ENCODE measurements around the gene PNMA1. TPM values are rescaled to one million over a fixed set of nuclear protein-coding genes. Genes with fewer than 3 reads are reported as not detected.

The PNMA1 gene
- polyA plus RNA-seq, 6 donors from 2014 or later: 10.6 to 19.7 (median 15.4) TPM

GRCh38 chr14:73746520-73747378 is 32.6 kb upstream of the PNMA1 start:
- Mint-ChIP-seq H3K27ac (peak overlapping the region; percentile 66 to 98 (median 96)), H3K36me3 (no peaks in the 10 kb centered on the region), H3K4me1 (peaks cover 72 to 99% (median 94%) of the 10 kb centered on the region in 3 donors), H3K9me3 (no peaks in the 10 kb centered on the region), H3K4me3 (peak overlapping the region; percentile 45 to 94 (median 80)), H3K27me3 (no peaks in the 10 kb centered on the region)
- DNase-seq (no peak), ATAC-seq (ENCODE audit: low read depth in 2 of 2) (no peak)

DNA sequence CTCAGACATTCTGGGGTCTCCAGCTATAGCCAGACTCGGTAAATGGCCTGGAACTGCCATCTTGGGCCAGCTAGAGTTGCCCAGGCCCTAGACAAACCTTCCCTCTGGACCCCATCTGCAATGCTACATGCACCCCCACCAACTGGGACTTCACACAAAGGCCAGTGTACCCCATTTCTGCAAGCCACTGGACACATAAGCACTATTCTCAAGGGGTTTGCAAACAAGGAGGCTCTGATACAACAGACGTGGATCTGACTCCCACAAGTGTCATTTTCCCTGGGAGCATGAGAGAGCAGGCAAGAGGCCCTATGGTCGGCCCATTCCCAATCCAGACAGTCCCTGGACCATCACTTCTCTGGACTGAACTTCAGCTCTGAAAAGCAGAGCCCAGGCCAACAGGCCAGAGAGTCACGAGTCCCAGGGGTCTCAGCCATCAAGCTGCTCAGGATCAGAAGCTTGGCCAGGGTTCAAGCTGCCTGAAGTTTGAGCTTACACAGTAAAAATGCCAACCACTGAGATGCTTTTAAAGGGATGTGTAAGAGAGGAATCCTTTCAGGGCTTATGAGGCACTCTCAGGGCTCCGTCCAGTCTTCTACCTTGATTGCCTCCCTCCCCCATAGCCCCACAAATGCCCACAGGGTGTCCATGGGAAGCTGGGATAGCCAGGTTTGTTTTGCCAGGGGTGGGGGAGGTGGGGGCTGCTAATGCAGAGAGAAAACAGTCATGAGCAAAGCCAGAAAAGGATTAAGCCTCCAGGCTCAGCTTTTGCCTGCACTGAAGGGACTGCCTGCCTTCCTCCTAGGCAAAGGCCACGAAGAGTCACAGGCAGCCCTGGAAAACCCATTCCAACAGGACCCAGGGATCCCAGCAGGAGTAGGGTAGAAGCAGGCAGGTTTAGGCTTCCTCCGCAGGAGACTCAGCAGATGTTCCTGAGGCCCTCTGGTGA is 31.7 kb upstream of the PNMA1 start:
- DNase-seq (no peak), ATAC-seq (ENCODE audit: low read depth in 2 of 2) (no peak)
- H3K27me3 Mint-ChIP-seq: no peaks in the 10 kb centered on the region
- peak overlapping the region; percentile 65 to 98 (median 96) for H3K27ac Mint-ChIP-seq
- H3K9me3 Mint-ChIP-seq: no peaks in the 10 kb centered on the region
- peaks cover 70 to 99% (median 94%) of the 10 kb centered on the region in 3 donors for H3K4me1 Mint-ChIP-seq
- H3K36me3 Mint-ChIP-seq: no peaks in the 10 kb centered on the region
- peak overlapping the region; percentile 45 to 94 (median 74) for H3K4me3 Mint-ChIP-seq

DNA sequence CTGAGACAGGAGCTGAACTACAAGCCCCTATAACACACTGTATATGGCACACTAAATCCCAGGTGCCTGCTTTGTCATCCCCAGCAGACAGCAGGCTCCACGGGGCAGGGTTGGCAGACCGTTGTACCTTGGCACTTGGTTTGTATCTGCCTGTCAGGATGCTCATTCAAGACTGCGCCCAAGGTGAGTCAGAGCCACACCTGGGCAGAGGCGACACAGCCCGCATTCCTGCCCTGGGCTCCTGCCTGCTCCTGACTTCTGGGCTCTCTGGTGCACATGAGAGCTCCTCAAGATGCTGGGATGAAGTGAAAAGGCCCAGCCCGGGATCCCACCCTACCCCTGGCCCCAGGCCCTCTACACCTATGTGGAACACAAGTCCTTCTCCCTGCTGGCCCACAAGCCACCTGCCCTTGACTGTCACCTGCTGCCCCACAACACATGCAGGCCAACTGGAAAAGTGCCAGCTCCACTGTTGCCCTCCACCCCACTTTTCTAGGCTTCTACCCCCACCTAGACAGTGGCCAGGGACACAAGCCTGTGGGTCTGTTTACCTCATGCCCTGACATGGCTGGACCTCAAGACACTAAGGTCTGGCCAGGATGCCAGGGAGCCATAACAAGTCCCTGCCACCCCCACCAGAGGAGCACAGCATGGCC is 30.8 kb upstream of the PNMA1 start:
- no peaks in the 10 kb centered on the region for H3K9me3 Mint-ChIP-seq
- no peak for DNase-seq
- no peak for ATAC-seq (ENCODE audit: low read depth in 2 of 2)
- H3K27ac Mint-ChIP-seq: peak overlapping the region; percentile 90 to 98 (median 96)
- H3K27me3 Mint-ChIP-seq: no peaks in the 10 kb centered on the region
- peak overlapping the region; percentile 72 to 95 (median 92) for H3K4me3 Mint-ChIP-seq
- H3K36me3 Mint-ChIP-seq: no peaks in the 10 kb centered on the region
- peaks cover 76 to 97% (median 94%) of the 10 kb centered on the region in 3 donors for H3K4me1 Mint-ChIP-seq

DNA sequence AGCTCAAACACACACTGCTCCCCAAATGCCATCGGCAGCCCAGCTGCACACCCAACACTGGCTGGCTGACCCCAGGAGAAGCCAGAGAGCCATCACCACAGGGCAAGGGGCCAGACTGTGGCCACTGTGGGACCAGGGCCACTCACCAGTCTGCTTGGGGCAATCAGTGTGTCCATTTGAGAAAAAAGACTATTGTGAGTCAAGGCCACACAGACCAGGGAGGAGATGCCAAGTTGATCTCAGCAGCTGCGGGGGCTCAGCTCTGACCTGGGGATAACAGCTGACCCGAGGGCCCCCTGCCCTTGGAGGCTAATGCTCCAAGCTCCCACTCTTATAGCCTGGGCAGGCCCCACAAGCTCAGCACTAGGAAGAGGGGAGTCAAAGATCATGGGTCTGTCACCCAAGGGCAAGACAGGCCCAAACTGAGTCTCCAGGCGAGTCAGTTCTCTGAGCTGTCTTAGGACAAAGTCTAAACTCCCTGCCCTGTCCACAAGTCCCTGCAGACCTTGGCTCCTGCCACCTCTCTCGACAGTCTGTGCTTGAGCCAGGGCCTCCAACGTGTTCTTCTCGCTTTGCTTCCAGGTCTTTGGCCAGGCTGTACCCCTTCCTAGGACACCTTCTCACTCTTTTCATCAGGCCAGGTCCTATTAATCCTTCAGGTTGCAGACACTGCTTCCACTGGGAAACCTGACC is 30.1 kb upstream of the PNMA1 start:
- Mint-ChIP-seq H3K4me3 (peak overlapping the region; percentile 72 to 95 (median 92)), H3K27ac (peak overlapping the region; percentile 94 to 99 (median 98)), H3K27me3 (no peaks in the 10 kb centered on the region), H3K36me3 (no peaks in the 10 kb centered on the region), H3K4me1 (peaks cover 76 to 95% (median 91%) of the 10 kb centered on the region in 3 donors), H3K9me3 (no peaks in the 10 kb centered on the region)
- ATAC-seq (ENCODE audit: low read depth in 2 of 2): no peak
- DNase-seq: no peak

- peak; percentile 47 for DNase-seq
- Mint-ChIP-seq H3K27ac (peak overlapping the region; percentile 60 to 99 (median 98)), H3K36me3 (no peaks in the 10 kb centered on the region)
Measured at GRCh38 chr14:73743431-73743931, 29.3 kb upstream of the PNMA1 start.

GRCh38 chr14:73742520-73743238 is 28.5 kb upstream of the PNMA1 start:
- Mint-ChIP-seq H3K36me3 (no peaks in the 10 kb centered on the region), H3K27ac (peak overlapping the region; percentile 97 to 99 (median 98)), H3K9me3 (no peaks in the 10 kb centered on the region), H3K27me3 (no peaks in the 10 kb centered on the region), H3K4me3 (peak overlapping the region; percentile 72 to 95 (median 92)), H3K4me1 (peaks cover 64 to 86% (median 77%) of the 10 kb centered on the region in 3 donors)
- no peak for DNase-seq
- no peak for ATAC-seq (ENCODE audit: low read depth in 2 of 2)

More at GRCh38 chr14:73743431-73743931, 29.3 kb upstream of the PNMA1 start:
- Mint-ChIP-seq H3K4me3 (peak overlapping the region; percentile 72 to 95 (median 92)), H3K27me3 (no peaks in the 10 kb centered on the region), H3K4me1 (peaks cover 71 to 92% (median 85%) of the 10 kb centered on the region in 3 donors), H3K9me3 (no peaks in the 10 kb centered on the region)
- peak; percentile 53 to 55 for ATAC-seq (ENCODE audit: low read depth in 2 of 2)

DNA sequence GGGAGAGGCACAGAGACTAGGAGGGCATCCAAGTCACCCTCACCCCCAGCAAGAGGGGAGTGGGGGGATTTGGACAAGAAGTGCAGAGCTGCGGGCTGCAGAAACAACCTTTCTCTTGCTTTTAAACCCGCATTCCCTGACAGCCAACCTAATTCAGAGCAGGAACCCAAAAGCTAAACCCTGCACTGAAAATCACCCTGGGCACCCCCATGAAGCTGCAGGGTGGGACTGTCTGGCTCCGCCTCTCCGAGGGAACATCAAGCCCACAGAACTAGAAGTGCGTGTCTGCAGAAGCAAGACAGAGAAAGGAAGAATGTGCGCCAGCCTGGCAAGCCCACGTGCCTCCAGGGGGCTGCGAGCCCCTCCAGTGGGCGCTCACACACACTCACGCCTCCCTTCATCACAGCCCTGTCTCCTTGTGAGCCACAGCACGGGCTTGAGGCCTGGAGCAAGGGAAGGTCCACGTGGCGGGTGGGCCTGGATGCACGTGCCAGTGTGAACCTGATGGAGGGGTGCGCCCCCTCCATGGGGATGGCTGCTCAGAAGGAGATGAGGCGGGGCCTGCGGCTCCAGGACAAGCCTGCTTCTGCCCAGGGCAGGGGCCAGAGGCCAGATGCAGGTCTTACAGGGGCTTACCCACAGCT is 27.8 kb upstream of the PNMA1 start:
- peaks cover 58 to 82% (median 74%) of the 10 kb centered on the region in 3 donors for H3K4me1 Mint-ChIP-seq
- H3K9me3 Mint-ChIP-seq: no peaks in the 10 kb centered on the region

GRCh38 chr14:73741386-73741875 is 27.2 kb upstream of the PNMA1 start:
- Mint-ChIP-seq H3K9me3 (no peaks in the 10 kb centered on the region), H3K4me3 (peak overlapping the region; percentile 72 to 95 (median 90)), H3K27me3 (no peaks in the 10 kb centered on the region), H3K36me3 (peaks cover 0 to 5% of the 10 kb centered on the region in 2 donors), H3K27ac (peak overlapping the region; percentile 93 to 99 (median 98)), H3K4me1 (peaks cover 53 to 80% (median 71%) of the 10 kb centered on the region in 3 donors)
- DNase-seq: peak; percentile 68
- peak; percentile 80 to 84 for ATAC-seq (ENCODE audit: low read depth in 2 of 2)

More for the DNA sequence above, 27.8 kb upstream of the PNMA1 start:
- no peaks in the 10 kb centered on the region for H3K27me3 Mint-ChIP-seq
- H3K4me3 Mint-ChIP-seq: peak overlapping the region; percentile 72 to 95 (median 90)
- H3K27ac Mint-ChIP-seq: peak overlapping the region; percentile 93 to 99 (median 98)
- H3K36me3 Mint-ChIP-seq: peaks cover 0 to 1% of the 10 kb centered on the region in 2 donors
- DNase-seq: no peak
- peak; percentile 22 to 32 for ATAC-seq (ENCODE audit: low read depth in 2 of 2)

DNA sequence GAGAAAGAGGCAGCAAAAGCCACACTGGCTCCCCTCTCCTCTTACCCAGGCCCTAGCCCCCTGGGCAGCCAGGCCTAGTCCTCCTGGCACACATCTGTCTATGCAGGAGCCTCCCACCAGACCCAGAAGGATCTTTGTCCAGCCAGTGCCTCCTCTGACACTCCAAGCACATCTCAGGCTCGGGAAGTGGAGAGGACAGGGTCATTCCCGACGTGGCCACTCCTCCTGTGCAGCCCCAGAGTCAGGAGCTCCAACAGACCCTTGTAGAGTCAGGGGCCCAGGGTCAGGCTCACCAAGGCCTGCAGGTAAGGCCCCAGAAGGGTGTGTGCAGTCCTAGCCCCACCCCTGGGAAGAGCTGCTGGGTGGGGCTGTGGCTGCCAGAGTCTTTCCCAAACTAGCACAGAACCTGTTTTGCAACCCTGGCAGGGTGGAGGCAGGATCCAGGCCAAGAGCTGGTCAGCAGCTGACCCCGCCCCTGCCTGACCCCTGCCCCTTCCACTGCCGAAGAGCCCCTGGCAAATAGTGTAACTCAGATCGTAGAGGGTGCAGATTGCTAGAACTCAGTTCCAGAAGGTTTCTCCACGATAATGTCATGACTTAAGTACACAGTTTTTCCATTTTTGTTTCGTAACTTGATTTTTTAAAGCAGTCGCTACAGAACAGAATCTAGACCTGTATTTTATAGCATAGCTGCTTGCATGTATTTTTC is 26.6 kb upstream of the PNMA1 start:
- H3K36me3 Mint-ChIP-seq: peaks cover 0 to 5% of the 10 kb centered on the region in 2 donors
- peak overlapping the region in 5 of 6 donors; percentile 54 to 99 (median 98) for H3K27ac Mint-ChIP-seq
- H3K4me3 Mint-ChIP-seq: peak overlapping the region; percentile 72 to 95 (median 90)
- H3K27me3 Mint-ChIP-seq: no peaks in the 10 kb centered on the region
- H3K9me3 Mint-ChIP-seq: no peaks in the 10 kb centered on the region
- ATAC-seq (ENCODE audit: low read depth in 2 of 2): no peak
- H3K4me1 Mint-ChIP-seq: peaks cover 52 to 73% (median 64%) of the 10 kb centered on the region in 3 donors
- no peak for DNase-seq

- Mint-ChIP-seq H3K4me3 (peak overlapping the region in 6 of 8 donors; percentile 45 to 94 (median 80)), H3K27ac (peak overlapping the region; percentile 26 to 84 (median 73)), H3K27me3 (no peaks in the 10 kb centered on the region), H3K4me1 (peaks cover 46 to 66% (median 57%) of the 10 kb centered on the region in 3 donors), H3K9me3 (no peaks in the 10 kb centered on the region), H3K36me3 (peaks cover 0 to 5% of the 10 kb centered on the region in 2 donors)
- DNase-seq: no peak
- ATAC-seq (ENCODE audit: low read depth in 2 of 2): no peak
Measured at GRCh38 chr14:73739899-73740617, 25.9 kb upstream of the PNMA1 start.
